ENCODE data around the gene UNK. TPM values are rescaled to one million over a fixed set of nuclear protein-coding genes. Genes with fewer than 3 reads are reported as not detected.

Gene UNK
- total and polyA plus RNA-seq, 2 of the 13 experiments (the other 11 are each of a cell fraction or from before 2014, with no cell fraction given): 31.6 to 33.0 TPM

GRCh38 chr17:75740631-75741077, 44.0 kb upstream of the UNK start (continued):
- TF ChIP-seq HMGXB4 (CRISPR knock-in tag; IDR thresholded peaks at IDR 0.05; ENCODE audit: borderline replicate concordance in 1 of 2, low read depth in 1 of 2): peak in 1 of 2 experiments; percentile 66; a peak in 1 of 4 replicates
- TF ChIP-seq IRF2 (CRISPR knock-in tag; IDR thresholded peaks at IDR 0.05): 0 out of 2 replicates have a peak, but pooled peaks have one; percentile 37
- 0 out of 3 replicates have a peak, but pooled peaks have one; percentile 10 for TF ChIP-seq MXI1 (IDR thresholded peaks at IDR 0.05; ENCODE audit: borderline replicate concordance, low read depth, low read length)
- TF ChIP-seq POGK (CRISPR knock-in tag; conservative IDR thresholded peaks at IDR 0.05): 0 out of 2 replicates have a peak, but pooled peaks have one; percentile 20
- TF ChIP-seq PLRG1 (conservative IDR thresholded peaks at IDR 0.05): no peak
- no peak for TF ChIP-seq ZBTB7B (CRISPR knock-in tag; IDR thresholded peaks at IDR 0.05)
- TF ChIP-seq ZFX (CRISPR knock-in tag; IDR thresholded peaks at IDR 0.05; ENCODE audit: low read depth): peak; percentile 75
- 0 out of 2 replicates have a peak, but pooled peaks have one; percentile 10 for TF ChIP-seq SOX5 (CRISPR knock-in tag; IDR thresholded peaks at IDR 0.05; ENCODE audit: borderline replicate concordance)
- no peak for TF ChIP-seq ZNF562 (CRISPR knock-in tag; IDR thresholded peaks at IDR 0.05; ENCODE audit: borderline replicate concordance)
- no peak for TF ChIP-seq KDM5A (IDR thresholded peaks at IDR 0.05; ENCODE audit: borderline replicate concordance, low read length)
- TF ChIP-seq ELF1 (CRISPR knock-in tag; IDR thresholded peaks at IDR 0.05): 0 out of 2 replicates have a peak, but pooled peaks have one; percentile 27
- TF ChIP-seq ZFY (CRISPR knock-in tag; IDR thresholded peaks at IDR 0.05): peak; percentile 54
- TF ChIP-seq ZNF589 (CRISPR knock-in tag; conservative IDR thresholded peaks at IDR 0.05): no peak
- no peak for TF ChIP-seq RBM22 (optimal IDR thresholded peaks at IDR 0.05; ENCODE audit: low read length)
- no peak for TF ChIP-seq HIC2 (CRISPR knock-in tag; IDR thresholded peaks at IDR 0.05; ENCODE audit: low read depth)
- no peak for TF ChIP-seq FOXA1 (IDR thresholded peaks at IDR 0.05)
- TF ChIP-seq FOXA1 (CRISPR knock-in tag; IDR thresholded peaks at IDR 0.05): 0 out of 2 replicates have a peak, but pooled peaks have one; percentile 33
- 0 out of 2 replicates have a peak, but pooled peaks have one; percentile 24 for TF ChIP-seq UBTF (CRISPR knock-in tag; IDR thresholded peaks at IDR 0.05)
- 0 out of 2 replicates have a peak, but pooled peaks have one; percentile 44 for TF ChIP-seq MXD3 (CRISPR knock-in tag; IDR thresholded peaks at IDR 0.05)

All from HepG2 (cell line).